Forelimb muscle (tissue), 1 donor: Measurements from ENCODE around the gene KAT8. TPM values are rescaled to one million over a fixed set of nuclear protein-coding genes. Genes with fewer than 3 reads are reported as not detected.
"Not testable (repeated sequence)": the region's sequence is repeated elsewhere in the genome, so short reads cannot be mapped to it uniquely, and the experiment has no call there.

Experiments used
- DNase-seq: peaks from one replicate; pipeline ENCODE4 v3.0.0-alpha.2; 2013; ENCODE audit warnings: low read depth
- polyA plus RNA-seq: library from polyadenylated mRNA; unstranded; fragments of 120-200 nt; gene quantifications from one replicate; pipeline ENCODE4 v1.2.1, GENCODE V29; 2013; ENCODE audit not compliant: insufficient read length

KAT8 gene
- polyA plus RNA-seq, 1 donor = 54.9 TPM

GRCh38 chr16:31083981-31084380 lies 33.5 kb upstream of the KAT8 start:
- no peak for DNase-seq

- no peak for DNase-seq
Observed at GRCh38 chr16:31084584-31085302, 32.7 kb upstream of the KAT8 start.

DNA sequence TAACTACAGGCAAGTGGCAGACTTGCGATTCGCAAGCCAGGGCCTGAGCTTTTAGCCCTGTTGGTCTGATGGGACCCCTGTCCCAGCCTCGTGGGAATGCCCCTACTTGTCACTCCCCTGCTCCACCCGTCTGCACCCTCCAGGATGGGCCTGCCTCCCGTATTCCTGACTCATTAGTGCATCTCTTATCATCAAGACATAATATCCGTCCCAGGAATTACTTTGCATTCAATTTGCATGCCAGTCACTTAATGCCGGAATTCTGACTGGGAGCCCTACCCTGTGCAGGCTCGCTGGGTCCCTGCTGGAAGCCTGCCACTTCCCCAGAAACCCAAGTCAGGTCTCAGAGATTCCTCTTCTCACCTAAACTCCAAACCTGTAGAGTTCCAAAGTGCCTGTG lies 32.1 kb upstream of the KAT8 start:
- no peak for DNase-seq

DNA sequence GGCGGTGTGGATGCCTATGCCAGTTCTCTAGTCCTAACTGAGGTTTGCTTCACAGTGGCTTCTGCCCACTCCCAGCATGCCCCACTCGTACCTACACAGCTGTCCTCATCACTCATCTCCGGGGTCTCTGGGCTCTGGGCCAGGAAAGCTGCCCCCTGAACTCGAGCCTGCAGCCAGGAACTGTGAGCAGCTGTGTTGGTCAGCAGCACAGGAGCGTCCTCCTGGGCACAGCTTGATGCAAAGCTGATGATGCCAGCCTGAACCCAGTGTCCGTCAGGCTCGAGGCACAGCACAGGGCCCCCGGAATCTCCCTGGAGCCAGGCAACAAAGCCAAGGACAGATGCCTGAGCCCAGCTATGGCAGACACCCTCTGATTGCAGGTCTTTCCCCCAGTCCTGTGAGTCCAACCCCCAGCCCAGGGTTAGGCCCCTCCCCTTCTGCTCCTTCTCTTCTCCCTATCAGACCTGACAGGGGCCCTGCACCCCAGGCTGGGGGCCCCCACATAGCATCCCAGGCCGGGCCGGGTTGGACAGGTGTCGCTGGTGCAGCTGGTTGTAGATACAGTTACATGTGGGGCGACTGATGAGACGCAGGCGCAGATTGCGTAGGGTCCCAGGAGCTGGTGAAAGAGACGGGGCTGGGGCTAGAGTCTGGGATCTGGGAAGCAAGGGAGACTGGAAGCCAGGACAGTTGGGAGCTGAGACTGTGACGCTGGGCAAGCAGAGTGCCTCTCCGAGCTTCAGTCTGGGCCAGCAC lies 31.4 kb upstream of the KAT8 start:
- no peak for DNase-seq

DNA sequence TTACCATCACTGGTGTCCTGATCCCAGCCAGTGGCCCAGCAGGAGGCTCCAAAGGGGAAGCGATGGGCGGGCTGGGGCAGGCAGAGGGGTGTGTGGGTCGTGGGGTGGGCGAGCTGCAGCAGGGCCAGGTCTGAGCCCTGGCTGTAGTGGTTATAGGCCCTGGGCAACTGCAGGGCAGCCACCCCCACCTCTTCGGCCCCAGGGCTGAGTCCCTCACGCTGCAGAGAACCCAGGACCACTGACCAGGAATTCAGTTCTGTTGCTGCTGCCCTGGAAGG lies 30.9 kb upstream of the KAT8 start:
- no peak for DNase-seq

DNA sequence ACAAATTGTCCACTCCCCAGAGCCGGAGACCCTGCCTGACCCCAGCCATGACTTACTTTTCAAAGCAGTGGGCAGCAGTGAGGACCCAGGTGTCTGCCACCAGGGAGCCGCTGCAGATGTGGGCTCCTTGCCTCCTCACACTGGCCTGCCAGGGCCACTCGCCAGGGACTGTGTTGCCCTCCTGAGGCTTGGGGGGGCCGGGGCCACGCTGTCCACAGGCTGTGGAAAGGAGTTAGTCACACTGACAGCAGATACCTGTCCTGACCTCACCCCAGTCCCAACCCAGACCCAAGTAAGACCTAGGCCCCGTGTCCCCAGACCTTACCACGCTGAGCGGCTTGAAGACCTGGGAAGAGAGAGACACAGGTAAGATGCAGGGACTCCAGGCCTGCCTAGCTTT lies 30.0 kb upstream of the KAT8 start:
- no peak for DNase-seq

GRCh38 chr16:31087971-31088370 lies 29.5 kb upstream of the KAT8 start:
- no peak for DNase-seq

GRCh38 chr16:31088459-31089183 lies 28.8 kb upstream of the KAT8 start, which contains the start of gene PRSS53:
PRSS53 (minus strand) TSS chr16:31088943; CDS start chr16:31088809, 134 bp downstream.
- DNase-seq = no peak

- no peak for DNase-seq
Observed at GRCh38 chr16:31089199-31089598, 28.3 kb upstream of the KAT8 start.

- no peak for DNase-seq
Observed at GRCh38 chr16:31090540-31090939, 26.9 kb upstream of the KAT8 start.

GRCh38 chr16:31092330-31092729 lies 25.1 kb upstream of the KAT8 start:
- no peak for DNase-seq

DNA sequence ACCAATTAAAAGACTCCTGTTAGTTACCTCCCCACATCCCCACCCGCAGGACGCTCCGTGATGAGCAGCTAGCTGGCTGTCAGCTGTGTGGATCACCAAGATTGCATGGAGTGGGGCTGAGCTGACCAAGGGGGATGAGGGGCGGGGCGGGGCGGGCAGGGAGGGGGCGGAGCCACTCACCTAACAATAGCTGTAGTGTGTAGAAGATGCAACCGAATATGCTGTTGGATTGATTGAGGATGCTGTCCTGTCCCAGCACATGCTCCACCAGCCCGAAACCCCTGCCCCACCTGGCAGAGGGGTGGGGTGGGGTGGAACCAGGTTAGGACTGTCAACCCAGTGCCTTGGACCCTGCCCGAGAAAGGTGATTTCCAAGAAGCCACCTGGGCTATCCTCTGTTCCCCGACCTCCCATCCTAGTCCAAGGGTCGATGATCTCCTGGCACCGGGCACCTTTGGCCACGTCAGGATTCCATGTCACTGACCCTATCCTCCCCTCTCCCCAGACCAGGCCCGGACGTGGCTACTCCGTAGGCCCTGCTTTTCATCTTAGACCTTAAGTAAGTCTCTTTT lies 24.2 kb upstream of the KAT8 start:
- DNase-seq = no peak

DNA sequence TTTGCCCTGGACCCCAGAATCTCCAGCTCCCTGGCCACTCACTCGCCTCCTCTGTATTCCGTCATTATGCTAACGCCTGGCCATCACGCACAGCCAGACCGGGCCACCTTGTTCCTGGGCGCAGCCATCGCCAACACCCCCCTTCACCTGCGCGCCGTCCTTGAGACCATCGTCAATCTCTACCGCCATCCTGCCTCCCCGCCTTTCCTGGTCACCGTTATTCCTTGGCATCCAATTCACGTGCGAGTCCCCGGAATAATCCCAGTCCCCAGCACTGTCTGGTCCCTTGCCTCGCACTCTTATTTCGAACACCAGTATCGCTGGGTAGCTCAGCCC lies 23.4 kb upstream of the KAT8 start:
- no peak for DNase-seq

GRCh38 chr16:31094424-31095120 lies 22.9 kb upstream of the KAT8 start, which contains the start of gene VKORC1:
VKORC1 (minus strand) TSS chr16:31094797; CDS start chr16:31094729, 68 bp downstream.
- DNase-seq = peak; percentile 88

DNA sequence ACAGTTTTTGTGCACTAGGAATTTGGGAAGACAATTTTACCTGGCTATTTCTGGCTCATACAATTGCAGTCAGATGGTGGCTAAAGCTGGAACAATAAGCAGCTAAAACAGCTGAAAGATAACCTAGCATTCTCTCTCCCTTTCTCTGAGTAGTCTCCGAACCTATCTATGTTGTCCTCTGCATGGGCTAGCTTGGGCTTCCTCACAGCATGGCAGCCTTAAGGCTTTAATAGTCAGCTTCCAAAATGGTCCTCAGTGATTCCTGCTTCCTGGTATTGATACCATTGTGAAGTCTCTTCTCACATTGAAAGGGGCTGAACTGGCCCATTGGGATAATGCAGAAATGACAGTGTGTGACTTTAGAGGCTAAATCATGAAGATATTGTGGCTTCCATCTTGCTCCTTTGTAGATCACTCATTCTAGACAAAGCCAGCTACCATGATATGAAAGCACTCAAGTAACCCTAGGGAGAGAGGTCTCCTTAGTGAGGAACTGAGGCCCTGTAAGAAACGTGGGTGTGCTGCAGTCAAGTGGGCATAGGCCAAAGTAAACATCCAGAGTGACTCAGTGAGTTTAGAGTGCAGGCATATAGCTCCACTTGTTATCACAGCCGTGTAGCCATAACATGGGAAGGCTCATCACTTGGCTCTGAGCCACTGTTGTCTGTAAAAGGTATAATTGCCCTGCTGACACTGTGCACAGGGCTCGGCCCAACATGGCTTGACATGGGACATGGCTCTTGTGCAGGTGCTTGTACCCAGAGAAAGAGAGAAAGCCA lies 17.4 kb upstream of the KAT8 start:
- no peak for DNase-seq

DNA sequence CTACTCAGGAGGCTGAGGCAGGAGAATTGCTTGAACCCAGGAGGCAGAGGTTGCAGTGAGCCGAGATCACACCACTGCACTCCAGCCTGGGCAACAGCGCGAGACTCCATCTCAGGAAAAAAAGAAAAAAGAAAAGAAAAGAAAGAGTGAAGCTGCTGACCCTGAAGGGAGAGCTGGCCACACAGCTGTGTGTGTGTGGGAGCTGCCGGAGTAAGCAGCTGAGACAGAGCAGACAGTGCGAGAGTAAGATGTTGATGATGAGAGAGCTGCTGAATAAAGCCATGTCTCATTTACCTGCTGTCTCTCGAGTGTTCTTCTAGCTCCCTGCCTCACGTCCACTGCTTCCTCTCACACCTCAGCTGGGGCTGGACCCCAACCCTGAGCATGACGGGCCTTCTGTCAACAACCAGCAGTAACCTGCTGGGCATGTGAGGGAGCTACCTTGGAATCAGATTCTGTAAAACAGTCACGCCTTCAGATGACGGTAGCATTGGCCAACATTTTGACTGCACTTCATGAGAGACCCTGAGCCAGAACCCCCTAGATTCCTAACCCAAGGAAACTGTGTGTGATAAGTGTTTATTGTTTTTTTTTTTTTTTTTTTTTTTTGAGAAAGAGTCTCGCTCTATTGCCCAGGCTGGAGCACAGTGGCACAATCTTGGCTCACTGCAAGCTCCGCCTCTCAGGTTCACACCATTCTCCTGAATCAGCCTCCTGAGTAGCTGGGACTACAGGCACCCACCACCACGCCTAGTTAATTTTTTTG lies 16.4 kb upstream of the KAT8 start:
- not testable (repeated sequence) for DNase-seq

DNA sequence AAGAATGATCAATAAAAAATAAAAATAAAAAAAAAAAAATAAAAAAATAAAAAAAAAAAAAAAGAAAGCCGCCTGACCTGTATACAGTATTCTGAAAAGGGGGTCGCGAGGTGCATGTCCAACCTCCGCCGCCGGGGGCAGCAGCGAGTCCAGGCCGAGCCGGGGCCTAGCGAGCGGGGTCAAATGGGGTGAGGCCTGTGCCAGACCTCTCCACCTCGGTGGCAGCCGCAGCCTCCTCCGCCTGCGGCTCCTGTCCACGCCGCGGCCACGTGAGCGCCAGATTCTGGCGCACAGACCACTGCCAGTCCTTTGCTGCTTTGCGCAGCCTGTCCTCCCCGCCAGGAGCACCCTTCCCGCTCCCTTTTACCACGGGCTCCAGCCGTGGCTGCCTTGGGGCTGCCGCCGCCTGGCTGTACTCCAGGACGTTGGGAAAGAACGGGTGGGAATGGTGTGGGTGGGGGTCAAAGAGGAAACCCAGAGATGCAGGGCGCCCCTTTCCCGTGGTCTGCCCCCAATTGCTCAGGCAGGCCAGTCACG lies 11.7 kb upstream of the KAT8 start:
- DNase-seq = no peak

GRCh38 chr16:31106509-31107464 lies 10.7 kb upstream of the KAT8 start:
- DNase-seq = no peak

DNA sequence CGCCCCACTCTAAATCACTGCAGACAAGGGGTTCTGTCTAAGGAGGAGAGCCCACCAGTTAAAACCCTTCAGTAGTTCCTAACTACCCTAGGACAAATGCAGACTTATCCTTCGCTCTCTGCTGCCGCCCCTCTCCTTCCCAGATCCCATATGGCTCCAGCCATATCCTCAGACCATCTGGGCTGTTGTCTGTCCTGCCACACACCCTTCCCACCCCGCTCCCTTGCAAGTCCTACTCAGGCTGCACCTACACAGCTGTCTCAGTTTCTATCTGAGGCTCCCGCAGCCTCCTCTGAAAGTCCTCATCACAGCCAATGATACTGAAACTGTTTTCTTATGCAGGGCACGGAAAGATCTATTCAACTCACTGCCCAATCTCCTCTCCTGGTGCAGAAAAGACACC lies 10.0 kb upstream of the KAT8 start:
- no peak for DNase-seq
